ENCODE measurements around the gene TMEM234. TPM values are rescaled to one million over a fixed set of nuclear protein-coding genes. Genes with fewer than 3 reads are reported as not detected.

Gene TMEM234
- total RNA-seq, 1 experiment from 2014 or later: 23.3 TPM

DNA sequence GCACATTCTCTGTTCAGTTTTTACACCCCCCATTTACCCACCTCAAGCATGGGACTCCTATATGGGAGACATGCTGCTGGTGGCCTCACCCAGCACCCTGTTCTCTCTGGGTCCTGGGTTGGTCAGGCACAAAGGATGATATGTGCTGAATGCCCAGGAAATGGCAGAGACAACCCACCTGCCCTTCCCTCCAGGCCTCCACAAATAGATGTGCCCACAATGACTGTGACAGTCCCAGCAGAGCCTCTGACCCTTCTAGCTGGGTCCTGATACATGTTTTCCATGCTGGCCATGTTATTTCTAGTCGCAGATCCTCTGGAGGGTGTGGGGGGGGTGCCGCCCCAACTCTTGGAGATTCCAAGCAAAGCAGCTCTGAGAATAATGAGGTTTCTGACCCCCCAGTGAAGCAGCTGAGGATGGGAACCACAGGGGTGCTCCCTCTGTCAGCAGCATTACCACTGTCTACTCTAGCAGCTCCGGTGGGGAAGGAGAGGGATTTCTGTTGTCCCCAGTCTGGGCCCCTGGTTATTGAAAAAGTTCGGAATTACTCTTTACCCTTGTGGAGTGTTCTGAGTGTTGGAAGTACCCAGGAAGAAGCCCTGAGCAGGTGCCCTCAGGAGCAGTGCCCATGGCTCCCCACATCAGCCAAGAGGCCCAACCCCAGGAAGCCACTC is 23.0 kb downstream of the TMEM234 start:
- intact Hi-C loops (cut with micrococcal nuclease; ENCODE audit: unreplicated experiment) (no loop called here), in situ Hi-C loops (cut with HindIII; ENCODE audit: low pct_unique_long_range_greater_than_20kb, low sequenced_read_pairs) (no loop called here)
- H3K4me3 ChIP-seq (ENCODE audit: low read depth in 2 of 2, low read length in 2 of 2): no peak overlapping the region
- peaks cover 11% of the 10 kb centered on the region; the same call in 1 of the 2 replicates for H3K36me3 ChIP-seq (ENCODE audit: control insufficient read depth, insufficient read depth, low read length)
- no TSS peak for BruUV-seq (replicated peaks)
- H3K4me1 ChIP-seq (ENCODE audit: control insufficient read depth, insufficient read depth, low read length): peaks cover 51% of the 10 kb centered on the region
- H3K27me3 ChIP-seq (ENCODE audit: control insufficient read depth, insufficient read depth, low read length): no peaks in the 10 kb centered on the region
- H3K9me3 ChIP-seq (ENCODE audit: control insufficient read depth, insufficient read depth, low read depth, low read length): no peaks in the 10 kb centered on the region
- POLR2A ChIA-PET: interaction anchor here (0.5 kb wide), 1 partner anchor 615 kb away, joined by 11 read pairs; no protein-coding TSS in a partner anchor
- CTCF ChIA-PET: no interaction called here
- peak overlapping the region; percentile 81 for H3K27ac ChIP-seq (ENCODE audit: low read length)
- TF ChIP-seq, protein P1, sequence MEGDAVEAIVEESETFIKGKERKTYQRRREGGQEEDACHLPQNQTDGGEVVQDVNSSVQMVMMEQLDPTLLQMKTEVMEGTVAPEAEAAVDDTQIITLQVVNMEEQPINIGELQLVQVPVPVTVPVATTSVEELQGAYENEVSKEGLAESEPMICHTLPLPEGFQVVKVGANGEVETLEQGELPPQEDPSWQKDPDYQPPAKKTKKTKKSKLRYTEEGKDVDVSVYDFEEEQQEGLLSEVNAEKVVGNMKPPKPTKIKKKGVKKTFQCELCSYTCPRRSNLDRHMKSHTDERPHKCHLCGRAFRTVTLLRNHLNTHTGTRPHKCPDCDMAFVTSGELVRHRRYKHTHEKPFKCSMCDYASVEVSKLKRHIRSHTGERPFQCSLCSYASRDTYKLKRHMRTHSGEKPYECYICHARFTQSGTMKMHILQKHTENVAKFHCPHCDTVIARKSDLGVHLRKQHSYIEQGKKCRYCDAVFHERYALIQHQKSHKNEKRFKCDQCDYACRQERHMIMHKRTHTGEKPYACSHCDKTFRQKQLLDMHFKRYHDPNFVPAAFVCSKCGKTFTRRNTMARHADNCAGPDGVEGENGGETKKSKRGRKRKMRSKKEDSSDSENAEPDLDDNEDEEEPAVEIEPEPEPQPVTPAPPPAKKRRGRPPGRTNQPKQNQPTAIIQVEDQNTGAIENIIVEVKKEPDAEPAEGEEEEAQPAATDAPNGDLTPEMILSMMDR (IDR thresholded peaks at IDR 0.05): no peak
- TF ChIP-seq POLR2AphosphoS5 (IDR thresholded peaks at IDR 0.05; ENCODE audit: low read depth, low read length): 0 out of 2 replicates have a peak, but pooled peaks have one; percentile 55
- DNase-seq (ENCODE audit: low read depth, low spot score) (no peak), ATAC-seq (peak; percentile 8; the same call in 1 of the 2 replicates)

DNA sequence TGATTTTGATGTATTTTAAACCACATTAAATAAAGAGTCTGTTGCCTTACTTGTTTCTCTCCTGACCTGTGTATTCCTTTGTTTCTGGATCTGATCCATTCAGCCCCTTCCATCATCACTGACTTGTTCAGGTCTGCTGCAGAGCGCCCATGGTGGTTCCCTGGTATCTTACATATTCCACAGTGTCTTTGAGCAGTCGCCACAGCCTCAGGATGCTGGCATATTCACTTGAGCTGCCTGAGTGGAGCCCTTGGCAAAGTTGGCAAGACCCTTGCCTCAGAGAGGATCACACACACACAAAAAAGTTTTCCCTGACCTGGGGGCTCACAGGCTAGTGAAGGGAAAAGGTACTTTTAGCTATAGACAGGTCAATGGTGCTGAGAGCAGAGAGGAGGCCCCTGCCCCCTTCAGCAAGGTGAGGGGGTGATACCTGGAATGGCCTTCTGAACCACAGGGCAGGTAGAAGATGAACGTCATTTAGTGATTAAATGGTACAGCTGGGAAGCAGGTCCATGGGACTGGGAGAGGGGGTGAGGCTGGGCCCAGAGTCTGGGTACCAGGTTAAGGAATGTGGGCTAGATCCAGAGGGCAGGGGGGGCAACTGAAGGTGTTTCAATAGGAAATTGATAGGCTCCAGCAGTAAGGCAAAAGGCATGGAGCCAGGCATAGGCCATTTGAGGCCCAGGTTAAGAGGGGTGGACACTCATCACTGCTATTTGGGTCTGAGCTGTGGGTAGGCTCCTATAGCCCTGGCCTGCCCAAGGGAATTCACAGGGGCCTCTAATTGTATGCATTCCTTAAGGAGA is 23.7 kb downstream of the TMEM234 start:
- no TSS peak for BruUV-seq (replicated peaks)
- DNase-seq (ENCODE audit: low read depth, low spot score) (no peak), ATAC-seq (peak; percentile 3; the same call in 1 of the 2 replicates)
- Histone ChIP-seq H3K4me1 (ENCODE audit: control insufficient read depth, insufficient read depth, low read length) (peaks cover 49% of the 10 kb centered on the region), H3K27ac (ENCODE audit: low read length) (no peak overlapping the region), H3K4me3 (ENCODE audit: low read depth in 2 of 2, low read length in 2 of 2) (no peak overlapping the region), H3K36me3 (ENCODE audit: control insufficient read depth, insufficient read depth, low read length) (peaks cover 11% of the 10 kb centered on the region; the same call in 1 of the 2 replicates), H3K27me3 (ENCODE audit: control insufficient read depth, insufficient read depth, low read length) (no peaks in the 10 kb centered on the region), H3K9me3 (ENCODE audit: control insufficient read depth, insufficient read depth, low read depth, low read length) (no peaks in the 10 kb centered on the region)
- TF ChIP-seq TCF7L2 (IDR thresholded peaks at IDR 0.05; ENCODE audit: low read depth, low read length) (no peak), POLR2AphosphoS5 (IDR thresholded peaks at IDR 0.05; ENCODE audit: low read depth, low read length) (peak; percentile 69)
- CTCF ChIA-PET: no interaction called here
- POLR2A ChIA-PET: interaction anchor here (0.5 to 0.6 kb wide), 2 partner anchors 52 to 614 kb away, joined by 11 to 14 read pairs; no protein-coding TSS in a partner anchor
- in situ Hi-C loops (cut with HindIII; ENCODE audit: low pct_unique_long_range_greater_than_20kb, low sequenced_read_pairs): no loop called here
- intact Hi-C loops (cut with micrococcal nuclease; ENCODE audit: unreplicated experiment): no loop called here

DNA sequence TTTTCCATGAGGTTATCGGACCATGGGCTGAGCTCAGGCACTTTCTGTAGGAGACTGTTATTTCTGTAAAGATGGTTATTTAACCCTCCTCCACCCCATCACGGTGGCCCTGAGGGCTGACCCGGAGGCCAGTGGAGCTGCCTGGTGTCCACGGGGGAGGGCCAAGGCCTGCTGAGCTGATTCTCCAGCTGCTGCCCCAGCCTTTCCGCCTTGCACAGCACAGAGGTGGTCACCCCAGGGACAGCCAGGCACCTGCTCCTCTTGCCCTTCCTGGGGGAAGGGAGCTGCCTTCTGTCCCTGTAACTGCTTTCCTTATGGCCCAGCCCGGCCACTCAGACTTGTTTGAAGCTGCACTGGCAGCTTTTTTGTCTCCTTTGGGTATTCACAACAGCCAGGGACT is 24.3 kb downstream of the TMEM234 start:
- intact Hi-C loops (cut with micrococcal nuclease; ENCODE audit: unreplicated experiment): no loop called here
- no peaks in the 10 kb centered on the region for H3K9me3 ChIP-seq (ENCODE audit: control insufficient read depth, insufficient read depth, low read depth, low read length)
- no peak overlapping the region for H3K27ac ChIP-seq (ENCODE audit: low read length)
- no peaks in the 10 kb centered on the region for H3K27me3 ChIP-seq (ENCODE audit: control insufficient read depth, insufficient read depth, low read length)
- ATAC-seq: no peak
- in situ Hi-C loops (cut with HindIII; ENCODE audit: low pct_unique_long_range_greater_than_20kb, low sequenced_read_pairs): no loop called here
- POLR2A ChIA-PET: interaction anchor here (0.6 kb wide), 3 partner anchors 52 to 117 kb away, joined by 4 to 14 read pairs (median 4); no protein-coding TSS in a partner anchor
- TF ChIP-seq, protein P2, sequence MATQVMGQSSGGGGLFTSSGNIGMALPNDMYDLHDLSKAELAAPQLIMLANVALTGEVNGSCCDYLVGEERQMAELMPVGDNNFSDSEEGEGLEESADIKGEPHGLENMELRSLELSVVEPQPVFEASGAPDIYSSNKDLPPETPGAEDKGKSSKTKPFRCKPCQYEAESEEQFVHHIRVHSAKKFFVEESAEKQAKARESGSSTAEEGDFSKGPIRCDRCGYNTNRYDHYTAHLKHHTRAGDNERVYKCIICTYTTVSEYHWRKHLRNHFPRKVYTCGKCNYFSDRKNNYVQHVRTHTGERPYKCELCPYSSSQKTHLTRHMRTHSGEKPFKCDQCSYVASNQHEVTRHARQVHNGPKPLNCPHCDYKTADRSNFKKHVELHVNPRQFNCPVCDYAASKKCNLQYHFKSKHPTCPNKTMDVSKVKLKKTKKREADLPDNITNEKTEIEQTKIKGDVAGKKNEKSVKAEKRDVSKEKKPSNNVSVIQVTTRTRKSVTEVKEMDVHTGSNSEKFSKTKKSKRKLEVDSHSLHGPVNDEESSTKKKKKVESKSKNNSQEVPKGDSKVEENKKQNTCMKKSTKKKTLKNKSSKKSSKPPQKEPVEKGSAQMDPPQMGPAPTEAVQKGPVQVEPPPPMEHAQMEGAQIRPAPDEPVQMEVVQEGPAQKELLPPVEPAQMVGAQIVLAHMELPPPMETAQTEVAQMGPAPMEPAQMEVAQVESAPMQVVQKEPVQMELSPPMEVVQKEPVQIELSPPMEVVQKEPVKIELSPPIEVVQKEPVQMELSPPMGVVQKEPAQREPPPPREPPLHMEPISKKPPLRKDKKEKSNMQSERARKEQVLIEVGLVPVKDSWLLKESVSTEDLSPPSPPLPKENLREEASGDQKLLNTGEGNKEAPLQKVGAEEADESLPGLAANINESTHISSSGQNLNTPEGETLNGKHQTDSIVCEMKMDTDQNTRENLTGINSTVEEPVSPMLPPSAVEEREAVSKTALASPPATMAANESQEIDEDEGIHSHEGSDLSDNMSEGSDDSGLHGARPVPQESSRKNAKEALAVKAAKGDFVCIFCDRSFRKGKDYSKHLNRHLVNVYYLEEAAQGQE (IDR thresholded peaks at IDR 0.05; ENCODE audit: insufficient read depth in 1 of 2, low read depth in 2 of 2, low read length in 1 of 2): no peak
- TF ChIP-seq, protein P1 (IDR thresholded peaks at IDR 0.05): no peak
- TF ChIP-seq POLR2AphosphoS5 (IDR thresholded peaks at IDR 0.05; ENCODE audit: low read depth, low read length) (no peak), SIN3A (IDR thresholded peaks at IDR 0.05; ENCODE audit: borderline replicate concordance, insufficient read depth, low read depth, low read length) (no peak), TCF7L2 (IDR thresholded peaks at IDR 0.05; ENCODE audit: low read depth, low read length) (no peak)
- H3K4me3 ChIP-seq (ENCODE audit: low read depth in 2 of 2, low read length in 2 of 2): no peak overlapping the region
- CTCF ChIA-PET: no interaction called here
- peaks cover 15% of the 10 kb centered on the region for H3K36me3 ChIP-seq (ENCODE audit: control insufficient read depth, insufficient read depth, low read length)
- no TSS peak for BruUV-seq (replicated peaks)
- peaks cover 48% of the 10 kb centered on the region for H3K4me1 ChIP-seq (ENCODE audit: control insufficient read depth, insufficient read depth, low read length)
- DNase-seq (ENCODE audit: low read depth, low spot score): no peak

All from Panc1 (cell line).